Tibial nerve (tissue), 4 donors: Measurements from ENCODE around the gene MON1A. TPM values are rescaled to one million over a fixed set of nuclear protein-coding genes. Genes with fewer than 3 reads are reported as not detected.

Source experiments
- DNase-seq, 2 donors: peaks; one replicate each; pipeline ENCODE4 v3.0.0-alpha.2; 2019; ENCODE audit warnings: low spot score in 2 of 2
- H3K27ac ChIP-seq, 4 donors: fragments of 200-600 bp; sonication (generic) in 3 of 4; one replicate each; pipeline ENCODE4 v1.5.1; 2017 to 2019; ENCODE audit warnings: mild to moderate bottlenecking in 1 of 4
- H3K27me3 ChIP-seq, 2 donors: fragments of 200-600 bp; sonication (generic) in 1 of 2; one replicate each; pipeline versions ENCODE4 v1.5.1 to v1.6.0; 2017 to 2019
- H3K36me3 ChIP-seq, 3 donors: fragments of 200-600 bp; sonication (generic); one replicate each; pipeline ENCODE4 v1.5.1; 2018 to 2019
- H3K4me1 ChIP-seq, 4 donors: fragments of 200-600 bp; sonication (generic) in 3 of 4; one replicate each; pipeline ENCODE4 v1.5.1; 2017 to 2019
- H3K4me3 ChIP-seq, 4 donors: fragments of 200-600 bp; sonication (generic) in 3 of 4; one replicate each; pipeline ENCODE4 v1.5.1; 2017 to 2019; ENCODE audit warnings: mild to moderate bottlenecking in 1 of 4, moderate library complexity in 1 of 4
- H3K9me3 ChIP-seq, 4 donors: fragments of 200-600 bp; sonication (generic) in 3 of 4; one replicate each; pipeline ENCODE4 v1.5.1; 2017 to 2019
- CTCF ChIP-seq, 5 experiments: fragments of 200-600 bp in 3 of 5; fragments of 450-650 bp in 2 of 5; sonication (generic) in 3 of 5; IDR thresholded peaks; one replicate each; pipeline ENCODE4 v1.5.1; 2016 to 2019; ENCODE audit warnings: antibody characterized with exemption in 5 of 5, mild to moderate bottlenecking in 3 of 5, moderate library complexity in 2 of 5
- EP300 ChIP-seq, 2 donors: sonication (generic); formaldehyde crosslinking; IDR thresholded peaks; one replicate each; pipeline ENCODE4 v1.6.1; 2017; ENCODE audit warnings: antibody characterized with exemption in 2 of 2, mild to moderate bottlenecking in 1 of 2
- POLR2A ChIP-seq, 2 donors: fragments of 450-650 bp; IDR thresholded peaks; one replicate each; pipeline ENCODE4 v1.6.1; 2017; ENCODE audit warnings: antibody characterized with exemption in 2 of 2, mild to moderate bottlenecking in 2 of 2, moderate library complexity in 2 of 2
- WGBS, 2 donors: methylation state at CpG; one replicate each; pipeline ENCODE4 v1.1.5; 2018; 5-methylcytosine and 5-hydroxymethylcytosine counted together
- total RNA-seq, 4 donors: library from RNA; depleted of rRNA; stranded (reverse); fragments of >200 nt; gene quantifications; one replicate each; pipeline ENCODE4 v1.1.0, GENCODE V29; 2016

Gene MON1A
- total RNA-seq, 4 donors from 2014 or later = 6.9 to 18.8 (median 15.8) TPM

GRCh38 chr3:49899815-49900214, 29.8 kb downstream of the MON1A start:
- WGBS, 2 donors = 59 to 70% methylated on average over 4 to 5 of the region's 5 CpGs
- Histone ChIP-seq H3K4me3 (no peak overlapping the region), H3K4me1 (peaks cover 0 to 12% (median 0%) of the 10 kb centered on the region in 4 donors), H3K9me3 (no peaks in the 10 kb centered on the region), H3K27ac (peak overlapping the region in 1 of 4 donors; percentile 45), H3K36me3 (peaks cover 0 to 4% (median 0%) of the 10 kb centered on the region in 3 donors), H3K27me3 (no peaks in the 10 kb centered on the region)
- TF ChIP-seq EP300 (IDR thresholded peaks at IDR 0.05) (no peak), CTCF (IDR thresholded peaks at IDR 0.05) (no peak), POLR2A (IDR thresholded peaks at IDR 0.05) (no peak)
- DNase-seq = no peak

- Histone ChIP-seq H3K9me3 (no peaks in the 10 kb centered on the region), H3K27me3 (no peaks in the 10 kb centered on the region), H3K4me3 (no peak overlapping the region), H3K27ac (no peak overlapping the region), H3K36me3 (peaks cover 0 to 5% (median 0%) of the 10 kb centered on the region in 3 donors), H3K4me1 (peaks cover 0 to 9% (median 0%) of the 10 kb centered on the region in 4 donors)
- 65 to 77% methylated on average over 6 of the region's 6 CpGs for WGBS, 2 donors
- TF ChIP-seq EP300 (IDR thresholded peaks at IDR 0.05) (no peak), CTCF (IDR thresholded peaks at IDR 0.05) (no peak), POLR2A (IDR thresholded peaks at IDR 0.05) (no peak)
- DNase-seq = no peak
These were observed 30.6 kb downstream of the MON1A start for GRCh38 chr3:49898991-49899390.

- no peak for TF ChIP-seq EP300 (IDR thresholded peaks at IDR 0.05)
- TF ChIP-seq POLR2A (IDR thresholded peaks at IDR 0.05) = no peak
- no peak for TF ChIP-seq CTCF (IDR thresholded peaks at IDR 0.05)
- Histone ChIP-seq H3K36me3 (peaks cover 0 to 5% (median 0%) of the 10 kb centered on the region in 3 donors), H3K4me1 (no peaks in the 10 kb centered on the region), H3K4me3 (no peak overlapping the region), H3K27ac (no peak overlapping the region), H3K9me3 (no peaks in the 10 kb centered on the region), H3K27me3 (no peaks in the 10 kb centered on the region)
- no peak for DNase-seq
- WGBS, 2 donors = 75 to 85% methylated on average over 4 to 5 of the region's 5 CpGs
These were observed 33.3 kb downstream of the MON1A start for GRCh38 chr3:49896345-49896744.

- H3K4me1 ChIP-seq = no peaks in the 10 kb centered on the region
- H3K27ac ChIP-seq = no peak overlapping the region
- DNase-seq = no peak
- H3K36me3 ChIP-seq = peaks cover 0 to 5% (median 0%) of the 10 kb centered on the region in 3 donors
- no peak for TF ChIP-seq EP300 (IDR thresholded peaks at IDR 0.05)
- TF ChIP-seq CTCF (IDR thresholded peaks at IDR 0.05) = no peak
- TF ChIP-seq POLR2A (IDR thresholded peaks at IDR 0.05) = no peak
- 84 to 93% methylated on average over 7 to 9 of the region's 9 CpGs for WGBS, 2 donors
- no peaks in the 10 kb centered on the region for H3K27me3 ChIP-seq
- no peak overlapping the region for H3K4me3 ChIP-seq
- no peaks in the 10 kb centered on the region for H3K9me3 ChIP-seq
These were observed 33.8 kb downstream of the MON1A start for GRCh38 chr3:49895791-49896190.

GRCh38 chr3:49889296-49889695, 40.3 kb downstream of the MON1A start:
- 68 to 75% methylated on average over 10 of the region's 10 CpGs for WGBS, 2 donors
- H3K27me3 ChIP-seq = no peaks in the 10 kb centered on the region
- no peaks in the 10 kb centered on the region for H3K4me1 ChIP-seq
- TF ChIP-seq EP300 (IDR thresholded peaks at IDR 0.05) = no peak
- no peak for TF ChIP-seq POLR2A (IDR thresholded peaks at IDR 0.05)
- TF ChIP-seq CTCF (IDR thresholded peaks at IDR 0.05) = no peak
- no peak overlapping the region for H3K4me3 ChIP-seq
- H3K27ac ChIP-seq = no peak overlapping the region
- H3K36me3 ChIP-seq = no peaks in the 10 kb centered on the region
- H3K9me3 ChIP-seq = no peaks in the 10 kb centered on the region
- no peak for DNase-seq
